NCI-H2227 treated with DMSO at 0.1 percent for 48 hours (cell line): Measurements from ENCODE around the gene CASP1.

ENCODE experiments used
- DNase-seq: peaks from one replicate; lab custom pipeline; 2025; lab: John Stamatoyannopoulos, UW

CASP1 gene

GRCh38 chr11:104984808-104985207, 50.1 kb downstream of the CASP1 start:
- DNase-seq, result no peak

GRCh38 chr11:104979839-104980238, 55.1 kb downstream of the CASP1 start:
- no peak for DNase-seq
